Glutamatergic neuron (in vitro differentiated cells): ENCODE measurements around the gene FAM200C. TPM values are rescaled to one million over a fixed set of nuclear protein-coding genes. Genes with fewer than 3 reads are reported as not detected.
A peak's percentile ranks its signal among the peaks of the same experiment; 100 is the strongest.

Source experiments
- DNase-seq: peaks from one replicate; pipeline ENCODE4 v3.0.0; 2022
- H3K27ac Mint-ChIP-seq: one replicate; pipeline ENCODE4 v1.8.0; 2020; ENCODE audit warnings: mild to moderate bottlenecking, mixed read lengths, inconsistent platforms; ENCODE audit not compliant: unreplicated experiment
- H3K27me3 Mint-ChIP-seq: one replicate; pipeline ENCODE4 v1.8.0; 2020; ENCODE audit warnings: mild to moderate bottlenecking, moderate library complexity, mixed read lengths, inconsistent platforms; ENCODE audit not compliant: unreplicated experiment
- H3K36me3 Mint-ChIP-seq: one replicate; pipeline ENCODE4 v1.8.0; 2020; ENCODE audit warnings: mild to moderate bottlenecking, mixed read lengths, inconsistent platforms; ENCODE audit not compliant: unreplicated experiment
- H3K4me1 Mint-ChIP-seq: one replicate; pipeline ENCODE4 v1.8.0; 2020; ENCODE audit warnings: mild to moderate bottlenecking, low read depth, mixed read lengths, inconsistent platforms; ENCODE audit not compliant: unreplicated experiment
- H3K4me3 Mint-ChIP-seq: one replicate; pipeline ENCODE4 v1.8.0; 2020; ENCODE audit warnings: mild to moderate bottlenecking, mixed read lengths, inconsistent platforms; ENCODE audit not compliant: unreplicated experiment
- H3K9me3 Mint-ChIP-seq: one replicate; pipeline ENCODE4 v1.8.0; 2020; ENCODE audit warnings: mild to moderate bottlenecking, moderate library complexity, mixed read lengths, inconsistent platforms; ENCODE audit not compliant: unreplicated experiment
- CTCF ChIP-seq: fragments of 200-600 bp; sonication (generic); IDR thresholded peaks from one replicate; pipeline ENCODE4 v1.5.0; 2021; ENCODE audit not compliant: partially characterized antibody, unreplicated experiment
- total RNA-seq: library from RNA; stranded (reverse); fragmentation: NEBNext Ultra II Directional; extraction: Animal tissue kit (Norgen Biotek cat#: 25700); gene quantifications from one replicate; pipeline ENCODE4 v1.2.1, GENCODE V29; 2021; ENCODE audit not compliant: unreplicated experiment

The FAM200C gene
- total RNA-seq, 1 donor from 2014 or later = 5.1 TPM

DNA sequence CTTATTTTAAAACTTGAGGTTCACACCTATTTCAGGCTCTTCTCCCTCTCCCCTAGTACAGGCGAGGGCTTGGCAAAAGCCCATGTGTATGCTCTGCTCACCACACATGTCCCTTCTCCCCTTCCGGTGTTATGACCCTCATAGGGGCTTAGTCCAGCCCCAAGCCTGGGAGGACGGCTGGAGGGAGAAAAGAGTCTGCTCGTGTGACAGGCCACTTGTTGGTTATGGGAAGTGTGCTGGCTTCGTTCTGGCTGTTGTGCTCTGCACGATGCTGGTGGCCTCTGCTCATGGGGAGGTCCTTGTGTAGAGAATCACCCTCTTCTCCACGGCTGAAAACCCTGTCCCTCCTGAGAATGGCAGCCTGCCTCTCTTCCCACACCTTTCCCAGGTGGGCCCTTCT lies 32.9 kb upstream of the FAM200C start:
- Mint-ChIP-seq H3K27ac (no peak overlapping the region), H3K4me3 (no peak overlapping the region), H3K9me3 (no peaks in the 10 kb centered on the region), H3K36me3 (no peaks in the 10 kb centered on the region), H3K4me1 (peaks cover 3% of the 10 kb centered on the region), H3K27me3 (peaks cover 3% of the 10 kb centered on the region)
- DNase-seq = no peak
- TF ChIP-seq CTCF = no peak

DNA sequence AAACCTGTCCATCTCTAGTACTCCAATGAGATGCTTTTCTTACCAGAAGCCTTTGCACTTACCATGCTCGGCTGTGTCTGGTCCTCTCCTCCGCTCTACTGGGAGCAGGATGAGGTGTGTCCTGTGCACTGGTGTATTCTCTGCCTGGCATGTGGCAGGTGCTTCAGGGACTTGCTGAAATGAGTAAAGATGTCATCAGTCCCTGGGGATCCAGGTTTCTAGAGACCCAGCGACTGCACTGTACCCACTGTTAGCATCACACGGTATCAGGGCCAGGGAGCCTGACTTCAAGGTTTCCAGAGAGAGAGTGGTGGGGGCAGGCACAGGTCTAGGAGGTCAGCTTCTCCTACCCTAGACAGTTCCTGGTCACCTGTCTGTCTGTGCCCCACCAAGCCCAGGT lies 32.3 kb upstream of the FAM200C start:
- DNase-seq = no peak
- Mint-ChIP-seq H3K27ac (no peak overlapping the region), H3K27me3 (peaks cover 3% of the 10 kb centered on the region), H3K4me3 (no peak overlapping the region), H3K9me3 (no peaks in the 10 kb centered on the region), H3K36me3 (no peaks in the 10 kb centered on the region), H3K4me1 (peaks cover 3% of the 10 kb centered on the region)
- TF ChIP-seq CTCF = no peak

GRCh38 chr5:160427607-160428006 lies 27.8 kb upstream of the FAM200C start:
- no peak for TF ChIP-seq CTCF
- H3K36me3 Mint-ChIP-seq = no peaks in the 10 kb centered on the region
- DNase-seq = no peak
- H3K27me3 Mint-ChIP-seq = no peaks in the 10 kb centered on the region
- no peak overlapping the region for H3K4me3 Mint-ChIP-seq
- H3K27ac Mint-ChIP-seq = no peak overlapping the region
- H3K4me1 Mint-ChIP-seq = peaks cover 6% of the 10 kb centered on the region
- H3K9me3 Mint-ChIP-seq = no peaks in the 10 kb centered on the region

- TF ChIP-seq CTCF = no peak
- H3K27me3 Mint-ChIP-seq = peaks cover 6% of the 10 kb centered on the region
- no peak overlapping the region for H3K27ac Mint-ChIP-seq
- DNase-seq = no peak
- H3K9me3 Mint-ChIP-seq = peaks cover 3% of the 10 kb centered on the region
- peak overlapping the region; percentile 54 for H3K4me3 Mint-ChIP-seq
- peaks cover 16% of the 10 kb centered on the region for H3K4me1 Mint-ChIP-seq
- no peaks in the 10 kb centered on the region for H3K36me3 Mint-ChIP-seq
Measured at GRCh38 chr5:160423099-160423498, 23.2 kb upstream of the FAM200C start.

GRCh38 chr5:160421625-160422258 lies 21.9 kb upstream of the FAM200C start, which contains the start of gene PTTG1:
Gene PTTG1, plus strand, starts transcription at chr5:160421855. Its CDS starts 458 bp downstream, at chr5:160422313.
- H3K27ac Mint-ChIP-seq = no peak within 1 kb of the TSS
- TF ChIP-seq CTCF = no peak
- peak within 1 kb of the TSS; percentile 82 for H3K4me3 Mint-ChIP-seq
- peak; percentile 97 for DNase-seq
- no peaks in the 10 kb centered on the region for H3K36me3 Mint-ChIP-seq
- H3K9me3 Mint-ChIP-seq = peaks cover 3% of the 10 kb centered on the region
- peaks cover 21% of the 10 kb centered on the region for H3K4me1 Mint-ChIP-seq
- peaks cover 6% of the 10 kb centered on the region for H3K27me3 Mint-ChIP-seq
